HepG2 (cell line): ENCODE results near the gene AAMP. TPM values are rescaled to one million over a fixed set of nuclear protein-coding genes. Genes with fewer than 3 reads are reported as not detected.

Experiments used
- ATAC-seq: fragments of 200-7000 bp; cut with Tn5 transposase; 3 replicates; pipeline ENCODE4 v1.9.1; 2020; ENCODE audit warnings: mild to moderate bottlenecking, moderate library complexity
- BruUV-seq: library from RNA; stranded (reverse); fragments of 400-500 nt; replicated peaks from 2 replicates; lab custom pipeline; 2021; lab: Mats Ljungman, UMichigan
- CTCF ChIA-PET: fragments of 300-600 bp; formaldehyde crosslinking; extraction: SDS; loops from one replicate; lab custom pipeline; 2021; ENCODE audit warnings: low total read pairs, inconsistent platforms, low intra/inter-chr PET ratio; lab: Yijun Ruan, JAX
- POLR2A ChIA-PET: fragments of 350-600 bp; sonication (Branson Sonifier 250); formaldehyde crosslinking; loops from one replicate; lab custom pipeline; 2020; ENCODE audit warnings: antibody characterized with exemption, inconsistent platforms; lab: Yijun Ruan, JAX
- DNase-seq: peaks from one replicate; pipeline ENCODE4 v3.0.0-alpha.2; 2015; ENCODE audit warnings: low spot score
- FAIRE-seq: peaks from 3 replicates; lab custom pipeline; 2011; peaks lifted over from hg19 to GRCh38; lab: Jason Lieb, UNC
- H2AFZ ChIP-seq: one replicate; pipeline ENCODE4 v1.6.1; 2011; ENCODE audit warnings: low read length, inconsistent platforms
- H3K27ac ChIP-seq: fragments of 300-600 bp; 3 replicates; pipeline ENCODE4 v1.8.0; 2011; ENCODE audit warnings: mixed run types, mild to moderate bottlenecking, mixed read lengths, low read length, inconsistent platforms; ENCODE audit not compliant: insufficient read depth; ENCODE audit errors: extremely low read length
- H3K27me3 ChIP-seq, 2 experiments: fragments of 200-600 bp in 1 of 2; 2 replicates in 1 of 2; 3 replicates in 1 of 2; pipeline versions ENCODE4 v1.6.0 to v1.8.0; 2011; ENCODE audit warnings: low read length in 2 of 2, mild to moderate bottlenecking in 2 of 2, moderate library complexity in 2 of 2, inconsistent platforms in 1 of 2; ENCODE audit not compliant: insufficient read depth in 2 of 2, control insufficient read depth in 1 of 2
- H3K36me3 ChIP-seq, 2 experiments: fragments of 200-600 bp in 1 of 2; replicated peaks in 1 of 2; 2 replicates in 1 of 2; 3 replicates in 1 of 2; pipeline versions ENCODE4 v1.5.1 to v1.8.0; 2011; ENCODE audit warnings: low read length in 2 of 2, inconsistent platforms in 1 of 2; ENCODE audit not compliant: insufficient read depth in 2 of 2, control insufficient read depth in 1 of 2
- H3K4me1 ChIP-seq: 2 replicates; pipeline ENCODE4 v1.5.1; 2012; ENCODE audit warnings: low read length, inconsistent platforms; ENCODE audit not compliant: insufficient read depth
- H3K4me2 ChIP-seq: 2 replicates; pipeline ENCODE4 v1.6.0; 2011; ENCODE audit warnings: low read depth, low read length, inconsistent platforms
- H3K4me3 ChIP-seq, 3 experiments: fragments of 200-600 bp in 1 of 3; sonication (generic), shearing (Covaris generic) in 1 of 3; replicated peaks in 1 of 3; 2 replicates each; pipeline ENCODE4 v1.5.1; 2011 to 2016; ENCODE audit warnings: low read length in 3 of 3, inconsistent platforms in 2 of 3, low read depth in 2 of 3, mild to moderate bottlenecking in 2 of 3, control low read depth in 1 of 3, mixed read lengths in 1 of 3; ENCODE audit not compliant: insufficient read depth in 1 of 3
- H3K79me2 ChIP-seq: one replicate; pipeline ENCODE4 v1.6.1; 2011; ENCODE audit warnings: low read length, inconsistent platforms; ENCODE audit not compliant: insufficient read depth
- H3K9ac ChIP-seq: 2 replicates; pipeline ENCODE4 v1.6.0; 2011; ENCODE audit warnings: mild to moderate bottlenecking, low read depth, low read length, inconsistent platforms; ENCODE audit not compliant: insufficient read depth
- H3K9me3 ChIP-seq: 2 replicates; pipeline ENCODE4 v1.5.1; 2012; ENCODE audit warnings: mild to moderate bottlenecking, low read length
- H4K20me1 ChIP-seq: 2 replicates; pipeline ENCODE4 v1.6.0; 2011; ENCODE audit warnings: inconsistent platforms, mild to moderate bottlenecking, low read length, moderate library complexity; ENCODE audit not compliant: insufficient read depth
- BATF2 ChIP-seq: sonication (generic); formaldehyde crosslinking; IDR thresholded peaks from 2 replicates; pipeline ENCODE4 v1.8.0; 2022; ENCODE audit warnings: mild to moderate bottlenecking, missing genetic modification reagents, moderate library complexity
- NRL ChIP-seq: sonication (generic); formaldehyde crosslinking; IDR thresholded peaks from 2 replicates; pipeline ENCODE4 v1.5.0; 2020; ENCODE audit warnings: missing genetic modification reagents, mild to moderate bottlenecking, moderate library complexity, borderline replicate concordance
- PITX1 ChIP-seq: sonication (generic); formaldehyde crosslinking; IDR thresholded peaks from 2 replicates; pipeline ENCODE4 v1.5.1; 2020; ENCODE audit warnings: mild to moderate bottlenecking, missing genetic modification reagents
- ZNF615 ChIP-seq: sonication (generic); formaldehyde crosslinking; IDR thresholded peaks from 2 replicates; pipeline ENCODE4 v1.5.0; 2020; ENCODE audit warnings: mild to moderate bottlenecking, missing genetic modification reagents, borderline replicate concordance
- ZNF687 ChIP-seq: sonication (generic); formaldehyde crosslinking; IDR thresholded peaks from 2 replicates; pipeline ENCODE4 v1.5.1; 2020; ENCODE audit warnings: mild to moderate bottlenecking, missing genetic modification reagents, moderate library complexity
- ZNF691 ChIP-seq: sonication (generic); formaldehyde crosslinking; IDR thresholded peaks from 2 replicates; pipeline ENCODE4 v1.4.0; 2020; ENCODE audit warnings: missing genetic modification reagents, low read depth, mild to moderate bottlenecking, borderline replicate concordance
- WGBS: methylation state at CpG from one replicate; pipeline ENCODE4 v1.1.6; 2017; ENCODE audit warnings: low lambda C conversion rate; 5-methylcytosine and 5-hydroxymethylcytosine counted together
- in situ Hi-C: cut with HindIII; loops from 2 replicates; pipeline ENCODE4 v1.10.0; 2017; ENCODE audit warnings: low pct_unique_long_range_greater_than_20kb; ENCODE audit not compliant: extremely low pct_ligation_motif_present
- intact Hi-C: fragments of 100-400 bp; cut with micrococcal nuclease; formaldehyde crosslinking; loops from one replicate; pipeline ENCODE4 v1.10.0; 2022; ENCODE audit not compliant: unreplicated experiment
- polyA plus RNA-seq, 8 experiments: library from polyadenylated mRNA; depleted of rRNA in 3 of 8; stranded (reverse) in 7 of 8; unstranded in 1 of 8; fragments of >200 nt; fragmentation: Illumina TruSeq in 4 of 8; extraction: Trizol in 4 of 8; gene quantifications; 2 replicates each; pipeline versions ENCODE4 v1.2.1 to v1.2.3, GENCODE V29; 2011 to 2016; ENCODE audit warnings: low read depth in 4 of 8, missing spikeins in 1 of 8, mixed read lengths in 1 of 8; ENCODE audit not compliant: insufficient read depth in 1 of 8
- total RNA-seq, 5 experiments: library from RNA; depleted of rRNA; stranded (reverse); fragments of >200 nt; fragmentation: Illumina TruSeq; extraction: Trizol; gene quantifications; 2 replicates each; pipeline ENCODE4 v1.2.3, GENCODE V29; 2016; ENCODE audit warnings: low read depth in 1 of 5

AAMP gene
- total and polyA plus RNA-seq, 2 of the 13 experiments (the other 11 are each of a cell fraction or from before 2014, with no cell fraction given): 110 to 186 TPM

GRCh38 chr2:218282173-218282991 lies 12.4 kb upstream of the AAMP start:
- no peaks in the 10 kb centered on the region for H3K27me3 ChIP-seq
- in situ Hi-C loops (no loop called here), intact Hi-C loops (no loop called here)
- H3K4me1 ChIP-seq: peaks cover 38% of the 10 kb centered on the region
- H3K4me2 ChIP-seq: no peak overlapping the region
- no peaks in the 10 kb centered on the region for H3K9me3 ChIP-seq
- H2AFZ ChIP-seq: no peak overlapping the region
- no TSS peak for BruUV-seq
- peaks cover 36 to 62% of the 10 kb centered on the region in 2 experiments for H3K36me3 ChIP-seq
- H3K4me3 ChIP-seq: no peak overlapping the region
- no peak overlapping the region for H3K9ac ChIP-seq
- no peak overlapping the region for H3K27ac ChIP-seq
- peaks cover 52% of the 10 kb centered on the region for H4K20me1 ChIP-seq
- peaks cover 40% of the 10 kb centered on the region for H3K79me2 ChIP-seq
- ATAC-seq (no peak), DNase-seq (no peak), FAIRE-seq (no peak)
- WGBS: 97% methylated on average over 17 of the region's 17 CpGs
- TF ChIP-seq ZNF687 (peak; percentile 8; the same call in 1 of the 2 replicates), ZNF691 (CRISPR knock-in tag) (no peak), ZNF615 (CRISPR knock-in tag) (no peak), BATF2 (CRISPR knock-in tag) (0 out of 2 replicates have a peak, but pooled peaks have one; percentile 24), NRL (CRISPR knock-in tag) (0 out of 2 replicates have a peak, but pooled peaks have one; percentile 36), PITX1 (CRISPR knock-in tag) (no peak)
- ChIA-PET POLR2A (interaction anchor here (2.6 to 6.7 kb wide), 2 partner anchors 9 to 11 kb away, joined by 22 to 121 read pairs; partner anchors contain the start of genes AAMP, PNKD and TMBIM1), CTCF (no interaction called here)
